SK-N-SH treated with all-trans-retinoic acid at 6 μM for 48 hours (cell line): Measurements from ENCODE around the gene SRCAP.

Experiments
- ARNTL ChIP-seq: fragments of 450-650 bp; formaldehyde crosslinking; IDR thresholded peaks from 2 replicates; pipeline ENCODE4 v1.5.0; 2020; ENCODE audit warnings: low read depth, mild to moderate bottlenecking, moderate library complexity, borderline replicate concordance
- BACH2 ChIP-seq: fragments of 250-450 bp; sonication (Bioruptor Pico); IDR thresholded peaks from 2 replicates; pipeline ENCODE4 v1.9.0; 2021; ENCODE audit warnings: mild to moderate bottlenecking, borderline replicate concordance
- GLIS3 ChIP-seq: fragments of 250-450 bp; sonication (Bioruptor Pico); IDR thresholded peaks from 2 replicates; pipeline ENCODE4 v1.5.0; 2020; ENCODE audit warnings: mild to moderate bottlenecking, moderate library complexity
- RARB ChIP-seq: fragments of 250-450 bp; sonication (Bioruptor Pico); IDR thresholded peaks from 2 replicates; pipeline ENCODE4 v1.8.0; 2021; ENCODE audit warnings: mild to moderate bottlenecking, moderate library complexity
- TCF4 ChIP-seq: fragments of 250-450 bp; sonication (Bioruptor Pico); IDR thresholded peaks from 2 replicates; pipeline ENCODE4 v1.8.0; 2021; ENCODE audit warnings: mild to moderate bottlenecking, moderate library complexity, borderline replicate concordance
- TOX ChIP-seq: fragments of 250-450 bp; sonication (Bioruptor Pico); IDR thresholded peaks from 2 replicates; pipeline ENCODE4 v1.8.0; 2021; ENCODE audit warnings: mild to moderate bottlenecking, moderate library complexity, borderline replicate concordance
- ZFP3 ChIP-seq: fragments of 250-450 bp; sonication (Bioruptor Pico); IDR thresholded peaks from 2 replicates; pipeline ENCODE4 v1.5.0; 2020; ENCODE audit warnings: mild to moderate bottlenecking, moderate library complexity
- ZFP30 ChIP-seq: fragments of 450-650 bp; formaldehyde crosslinking; IDR thresholded peaks from 2 replicates; pipeline ENCODE4 v1.5.0; 2022; ENCODE audit warnings: mild to moderate bottlenecking, moderate library complexity
- ZNF70 ChIP-seq: fragments of 450-650 bp; formaldehyde crosslinking; IDR thresholded peaks from 2 replicates; pipeline ENCODE4 v1.5.0; 2020; ENCODE audit warnings: mild to moderate bottlenecking, moderate library complexity

DNA sequence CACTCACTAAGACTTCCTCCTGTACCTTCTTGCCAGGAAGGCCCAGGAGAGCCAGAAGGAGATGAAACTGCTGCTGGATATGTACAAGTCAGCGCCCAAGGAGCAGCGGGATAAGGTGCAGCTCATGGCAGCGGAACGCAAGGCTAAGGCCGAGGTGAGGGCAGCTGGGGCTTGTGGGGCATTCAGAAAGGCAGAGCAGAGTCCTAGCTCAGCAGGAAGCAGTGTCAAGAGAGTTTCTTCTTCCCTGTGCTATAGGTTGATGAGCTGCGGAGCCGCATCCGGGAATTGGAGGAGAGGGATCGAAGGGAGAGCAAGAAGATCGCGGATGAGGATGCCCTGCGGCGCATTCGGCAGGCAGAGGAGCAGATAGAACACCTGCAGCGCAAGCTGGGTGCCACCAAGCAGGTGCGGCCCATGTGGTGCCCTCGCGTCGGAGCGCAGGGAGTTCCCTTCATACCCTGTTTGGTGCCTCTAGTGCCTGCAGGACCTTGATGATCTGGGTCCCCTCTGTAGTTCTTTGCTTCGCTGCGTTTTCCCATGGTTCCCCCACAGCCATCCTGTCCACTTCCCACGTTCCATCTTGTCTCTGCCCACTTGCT lies 69.7 kb downstream of the SRCAP start:
- no peak for TF ChIP-seq RARB (CRISPR knock-in tag)
- no peak for TF ChIP-seq ZFP30 (CRISPR knock-in tag)
- no peak for TF ChIP-seq ZNF70 (CRISPR knock-in tag)
- no peak for TF ChIP-seq BACH2 (CRISPR knock-in tag)
- TF ChIP-seq ARNTL (CRISPR knock-in tag): no peak
- no peak for TF ChIP-seq GLIS3 (CRISPR knock-in tag)
- TF ChIP-seq TCF4 (CRISPR knock-in tag): no peak
- no peak for TF ChIP-seq TOX (CRISPR knock-in tag)
- TF ChIP-seq ZFP3: no peak
